Measurements from ENCODE around the gene CDCA7.

CDCA7 gene

DNA sequence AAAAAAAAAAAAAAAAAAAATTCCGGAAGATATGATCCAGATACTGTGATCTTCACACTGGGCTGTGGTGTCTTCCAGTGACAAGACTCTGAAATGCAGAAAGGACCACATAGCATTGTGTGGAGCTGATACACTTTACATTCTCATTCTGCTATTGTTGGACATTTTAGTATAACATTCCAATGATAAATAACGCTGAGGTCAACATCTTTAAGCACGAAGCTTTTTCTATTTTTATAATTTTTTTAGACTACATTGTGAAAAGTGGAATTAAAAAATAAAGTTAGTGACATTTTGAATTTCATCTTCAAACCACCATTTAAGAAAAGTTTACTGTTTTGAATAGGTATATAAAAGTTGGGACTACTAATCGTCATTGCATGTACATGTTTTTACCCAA is 62.7 kb downstream of the CDCA7 start:
- in situ Hi-C loops (cut with MboI; ENCODE audit: low pct_unique_long_range_greater_than_20kb, low sequenced_read_pairs, unreplicated experiment) = no loop called here
- no peak for TF ChIP-seq CTCF (IDR thresholded peaks at IDR 0.05; ENCODE audit: extremely low read depth, insufficient read depth, missing control alignments)

GRCh38 chr2:173417802-173418201 is 63.1 kb downstream of the CDCA7 start:
- no peak for DNase-seq (ENCODE audit: low spot score)
- in situ Hi-C loops (cut with MboI; ENCODE audit: low pct_unique_long_range_greater_than_20kb, low sequenced_read_pairs, unreplicated experiment) = no loop called here
- no peak for TF ChIP-seq CTCF (IDR thresholded peaks at IDR 0.05; ENCODE audit: extremely low read depth, insufficient read depth, missing control alignments)

More for the DNA sequence above, 62.7 kb downstream of the CDCA7 start:
- DNase-seq (ENCODE audit: low spot score) = no peak

Measured in GM13977 (cell line).